CD14-positive monocyte (primary cell): Measurements from ENCODE around the gene SH3PXD2A. TPM values are rescaled to one million over a fixed set of nuclear protein-coding genes. Genes with fewer than 3 reads are reported as not detected.

ENCODE experiments used
- DNase-seq, 3 donors: peaks; one replicate each; pipeline ENCODE4 v3.0.0-alpha.2; 2011 to 2022
- H2AFZ ChIP-seq: 2 replicates; pipeline ENCODE4 v1.6.0; 2012; ENCODE audit warnings: mild to moderate bottlenecking, low read depth, low read length, inconsistent platforms; ENCODE audit not compliant: insufficient read depth, poor library complexity, severe bottlenecking
- H3K27ac ChIP-seq, 2 donors: 1 replicate in 1 of 2; 2 replicates in 1 of 2; pipeline ENCODE4 v1.5.1; 2012 to 2013; ENCODE audit warnings: low read length in 2 of 2, control low read depth in 1 of 2, inconsistent platforms in 1 of 2, low read depth in 1 of 2, mild to moderate bottlenecking in 1 of 2
- H3K27me3 ChIP-seq, 2 donors: one replicate each; pipeline versions ENCODE4 v1.6.0 to v1.6.1; 2011 to 2013; ENCODE audit warnings: low read length in 2 of 2; ENCODE audit not compliant: control insufficient read depth in 2 of 2, insufficient read depth in 2 of 2
- H3K36me3 ChIP-seq, 2 donors: replicated peaks in 1 of 2; 1 replicate in 1 of 2; 2 replicates in 1 of 2; pipeline versions ENCODE4 v1.5.1 to v1.6.1; 2012 to 2013; ENCODE audit warnings: low read length in 2 of 2, control low read depth in 1 of 2, inconsistent platforms in 1 of 2, mild to moderate bottlenecking in 1 of 2; ENCODE audit not compliant: insufficient read depth in 2 of 2, control insufficient read depth in 1 of 2
- H3K4me1 ChIP-seq, 2 donors: 1 replicate in 1 of 2; 2 replicates in 1 of 2; pipeline versions ENCODE4 v1.5.1 to v1.6.1; 2012 to 2013; ENCODE audit warnings: low read length in 2 of 2, control low read depth in 1 of 2, inconsistent platforms in 1 of 2, mild to moderate bottlenecking in 1 of 2, moderate library complexity in 1 of 2; ENCODE audit not compliant: insufficient read depth in 2 of 2, control insufficient read depth in 1 of 2
- H3K4me2 ChIP-seq: replicated peaks from 2 replicates; pipeline ENCODE3; 2012; ENCODE audit warnings: low read length, moderate library complexity, mild to moderate bottlenecking; ENCODE audit not compliant: poor library complexity, severe bottlenecking; ENCODE audit errors: extremely low read depth
- H3K4me3 ChIP-seq, 3 experiments: fragments of 200-600 bp in 1 of 3; sonication (generic) in 1 of 3; replicated peaks in 1 of 3; 1 replicate in 2 of 3; 2 replicates in 1 of 3; pipeline ENCODE4 v1.5.1; 2011 to 2013; ENCODE audit warnings: low read length in 3 of 3, mild to moderate bottlenecking in 3 of 3, control low read depth in 2 of 3, low read depth in 2 of 3, inconsistent platforms in 1 of 3, moderate library complexity in 1 of 3
- H3K79me2 ChIP-seq: 2 replicates; pipeline ENCODE4 v1.6.0; 2012; ENCODE audit warnings: mild to moderate bottlenecking, control low read depth, inconsistent platforms, low read length, moderate library complexity; ENCODE audit not compliant: insufficient read depth
- H3K9ac ChIP-seq: 2 replicates; pipeline ENCODE4 v1.6.0; 2017; ENCODE audit warnings: low read length, mild to moderate bottlenecking; ENCODE audit not compliant: insufficient read depth, poor library complexity, severe bottlenecking
- H3K9me3 ChIP-seq, 2 donors: replicated peaks in 1 of 2; 1 replicate in 1 of 2; 2 replicates in 1 of 2; pipeline versions ENCODE4 v1.5.1 to v1.6.1; 2012 to 2013; ENCODE audit warnings: low read length in 2 of 2, control low read depth in 1 of 2; ENCODE audit not compliant: control insufficient read depth in 1 of 2, insufficient read depth in 1 of 2
- H4K20me1 ChIP-seq: 2 replicates; pipeline ENCODE4 v1.6.0; 2012; ENCODE audit warnings: mild to moderate bottlenecking, low read length, control low read depth, moderate library complexity; ENCODE audit not compliant: insufficient read depth
- H3K27ac Mint-ChIP-seq, 7 donors: one replicate each; pipeline ENCODE4 v1.8.0; 2020; ENCODE audit warnings: mild to moderate bottlenecking in 7 of 7, mixed read lengths in 7 of 7, moderate library complexity in 6 of 7, inconsistent platforms in 2 of 7
- H3K27me3 Mint-ChIP-seq, 3 donors: one replicate each; pipeline ENCODE4 v1.8.0; 2021 to 2022; ENCODE audit warnings: low read depth in 3 of 3, mild to moderate bottlenecking in 3 of 3, mixed read lengths in 3 of 3, moderate library complexity in 3 of 3, inconsistent platforms in 1 of 3
- H3K36me3 Mint-ChIP-seq, 2 donors: one replicate each; pipeline ENCODE4 v1.8.0; 2020; ENCODE audit warnings: mixed read lengths in 2 of 2, inconsistent platforms in 1 of 2, mild to moderate bottlenecking in 1 of 2
- H3K4me1 Mint-ChIP-seq: one replicate; pipeline ENCODE4 v1.8.0; 2020; ENCODE audit warnings: mild to moderate bottlenecking, mixed read lengths
- H3K4me3 Mint-ChIP-seq, 2 donors: one replicate each; pipeline ENCODE4 v1.8.0; 2020; ENCODE audit warnings: mild to moderate bottlenecking in 2 of 2, mixed read lengths in 2 of 2, moderate library complexity in 1 of 2
- H3K9me3 Mint-ChIP-seq, 7 donors: one replicate each; pipeline ENCODE4 v1.8.0; 2020 to 2022; ENCODE audit warnings: mixed read lengths in 7 of 7, mild to moderate bottlenecking in 6 of 7, moderate library complexity in 6 of 7, inconsistent platforms in 2 of 7
- CTCF ChIP-seq: fragments of 200-600 bp; IDR thresholded peaks from one replicate; pipeline ENCODE4 v1.8.0; 2022; ENCODE audit warnings: antibody characterized with exemption, mild to moderate bottlenecking
- WGBS: methylation state at CpG from one replicate; pipeline ENCODE4 v1.1.5; 2013; ENCODE audit warnings: missing lambda C conversion rate; ENCODE audit not compliant: insufficient coverage; 5-methylcytosine and 5-hydroxymethylcytosine counted together
- intact Hi-C, 2 donors: fragments of 100-400 bp; cut with micrococcal nuclease; formaldehyde crosslinking; loops; one replicate each; pipeline versions ENCODE4 v1.15.0 to v1.15.1; 2023
- polyA plus RNA-seq, 3 donors: library from polyadenylated mRNA; depleted of rRNA in 1 of 3; unstranded in 2 of 3; stranded (reverse) in 1 of 3; fragments of 300-500 nt in 2 of 3; fragments of >200 nt in 1 of 3; fragmentation: Illumina TruSeq in 2 of 3; gene quantifications; 1 replicate in 2 of 3; 2 replicates in 1 of 3; pipeline ENCODE4 v1.2.3, GENCODE V29; 2012 to 2021

The SH3PXD2A gene
- polyA plus RNA-seq, 3 donors: 0.01 to 0.76 (median 0.05) TPM

- no peak overlapping the region for H3K27ac ChIP-seq
- Mint-ChIP-seq H3K4me3 (peak overlapping the region in 1 of 2 donors; percentile 13), H3K4me1 (peaks cover 54% of the 10 kb centered on the region), H3K27me3 (peaks cover 2 to 8% (median 3%) of the 10 kb centered on the region in 3 donors), H3K36me3 (no peaks in the 10 kb centered on the region), H3K27ac (no peak overlapping the region), H3K9me3 (peaks cover 0 to 5% (median 0%) of the 10 kb centered on the region in 7 donors)
- no peaks in the 10 kb centered on the region for H3K9me3 ChIP-seq
- no peak overlapping the region for H2AFZ ChIP-seq
- 55% methylated on average over 7 of the region's 8 CpGs for WGBS
- H3K27me3 ChIP-seq: no peaks in the 10 kb centered on the region
- TF ChIP-seq CTCF: no peak
- intact Hi-C loops: no loop called here
- no peaks in the 10 kb centered on the region for H4K20me1 ChIP-seq
- H3K36me3 ChIP-seq: no peaks in the 10 kb centered on the region
- no peaks in the 10 kb centered on the region for H3K79me2 ChIP-seq
- no peak overlapping the region for H3K4me3 ChIP-seq
- DNase-seq: no peak
- peaks cover 21 to 25% of the 10 kb centered on the region in 2 donors for H3K4me1 ChIP-seq
- no peak overlapping the region for H3K4me2 ChIP-seq
- H3K9ac ChIP-seq: no peak overlapping the region
Measured at GRCh38 chr10:103765981-103766380, 89.4 kb downstream of the SH3PXD2A start.

- no peaks in the 10 kb centered on the region for H3K27me3 ChIP-seq
- H3K9ac ChIP-seq: no peak overlapping the region
- H3K4me3 ChIP-seq: no peak overlapping the region
- H4K20me1 ChIP-seq: no peaks in the 10 kb centered on the region
- DNase-seq: no peak
- 80% methylated on average over 4 of the region's 6 CpGs for WGBS
- H2AFZ ChIP-seq: no peak overlapping the region
- H3K79me2 ChIP-seq: no peaks in the 10 kb centered on the region
- Mint-ChIP-seq H3K27me3 (peaks cover 2 to 8% (median 3%) of the 10 kb centered on the region in 3 donors), H3K27ac (peak overlapping the region in 1 of 7 donors; percentile 33), H3K4me3 (no peak overlapping the region), H3K4me1 (peaks cover 57% of the 10 kb centered on the region), H3K9me3 (peaks cover 0 to 5% (median 0%) of the 10 kb centered on the region in 7 donors), H3K36me3 (no peaks in the 10 kb centered on the region)
- H3K9me3 ChIP-seq: no peaks in the 10 kb centered on the region
- no peak overlapping the region for H3K4me2 ChIP-seq
- H3K27ac ChIP-seq: no peak overlapping the region
- peaks cover 24 to 28% of the 10 kb centered on the region in 2 donors for H3K4me1 ChIP-seq
- no peak for TF ChIP-seq CTCF
- intact Hi-C loops: no loop called here
- no peaks in the 10 kb centered on the region for H3K36me3 ChIP-seq
Measured at GRCh38 chr10:103765168-103765567, 90.2 kb downstream of the SH3PXD2A start.
